ENCODE measurements around the gene PRLH. TPM values are rescaled to one million over a fixed set of nuclear protein-coding genes. Genes with fewer than 3 reads are reported as not detected.

PRLH gene
- total and polyA plus RNA-seq, 12 donors: not detected

DNA sequence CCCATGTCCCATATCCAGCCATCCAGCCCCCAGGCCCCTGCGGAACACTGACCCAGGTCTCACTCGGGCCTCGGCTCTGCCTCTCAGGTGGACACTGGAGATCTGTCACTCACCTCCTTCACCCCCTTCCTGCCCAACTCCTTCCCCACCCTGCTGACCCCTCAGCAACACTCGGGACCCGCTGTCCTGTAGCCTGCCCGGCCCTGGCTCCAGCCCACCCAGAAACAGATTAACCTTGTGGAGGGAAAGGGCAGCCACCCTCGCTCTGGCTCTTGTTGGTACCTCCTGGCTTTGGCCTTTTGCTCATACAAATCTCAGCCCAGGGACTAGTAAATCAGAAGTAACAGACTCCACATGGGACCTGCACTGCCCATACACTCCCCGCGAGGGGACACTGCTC, 29.8 kb upstream of the PRLH start:
- Histone ChIP-seq H3K27ac (no peak overlapping the region), H3K4me3 (no peak overlapping the region), H3K9me3 (replicated peaks in 1 of 3) (no peaks in the 10 kb centered on the region), H3K27me3 (no peaks in the 10 kb centered on the region), H3K4me1 (replicated peaks in 1 of 2) (peaks cover 0 to 3% of the 10 kb centered on the region in 2 donors), H3K36me3 (replicated peaks in 1 of 2) (no peaks in the 10 kb centered on the region)
- 83 to 91% (median 89%) methylated on average over 9 of the region's 9 CpGs for WGBS, 4 donors
- intact Hi-C loops (cut with DNase I): no loop called here
- DNase-seq: no peak
- no peak for TF ChIP-seq POLR2A (IDR thresholded peaks at IDR 0.05)
- TF ChIP-seq, protein P1, sequence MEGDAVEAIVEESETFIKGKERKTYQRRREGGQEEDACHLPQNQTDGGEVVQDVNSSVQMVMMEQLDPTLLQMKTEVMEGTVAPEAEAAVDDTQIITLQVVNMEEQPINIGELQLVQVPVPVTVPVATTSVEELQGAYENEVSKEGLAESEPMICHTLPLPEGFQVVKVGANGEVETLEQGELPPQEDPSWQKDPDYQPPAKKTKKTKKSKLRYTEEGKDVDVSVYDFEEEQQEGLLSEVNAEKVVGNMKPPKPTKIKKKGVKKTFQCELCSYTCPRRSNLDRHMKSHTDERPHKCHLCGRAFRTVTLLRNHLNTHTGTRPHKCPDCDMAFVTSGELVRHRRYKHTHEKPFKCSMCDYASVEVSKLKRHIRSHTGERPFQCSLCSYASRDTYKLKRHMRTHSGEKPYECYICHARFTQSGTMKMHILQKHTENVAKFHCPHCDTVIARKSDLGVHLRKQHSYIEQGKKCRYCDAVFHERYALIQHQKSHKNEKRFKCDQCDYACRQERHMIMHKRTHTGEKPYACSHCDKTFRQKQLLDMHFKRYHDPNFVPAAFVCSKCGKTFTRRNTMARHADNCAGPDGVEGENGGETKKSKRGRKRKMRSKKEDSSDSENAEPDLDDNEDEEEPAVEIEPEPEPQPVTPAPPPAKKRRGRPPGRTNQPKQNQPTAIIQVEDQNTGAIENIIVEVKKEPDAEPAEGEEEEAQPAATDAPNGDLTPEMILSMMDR (IDR thresholded peaks at IDR 0.05): no peak

DNA sequence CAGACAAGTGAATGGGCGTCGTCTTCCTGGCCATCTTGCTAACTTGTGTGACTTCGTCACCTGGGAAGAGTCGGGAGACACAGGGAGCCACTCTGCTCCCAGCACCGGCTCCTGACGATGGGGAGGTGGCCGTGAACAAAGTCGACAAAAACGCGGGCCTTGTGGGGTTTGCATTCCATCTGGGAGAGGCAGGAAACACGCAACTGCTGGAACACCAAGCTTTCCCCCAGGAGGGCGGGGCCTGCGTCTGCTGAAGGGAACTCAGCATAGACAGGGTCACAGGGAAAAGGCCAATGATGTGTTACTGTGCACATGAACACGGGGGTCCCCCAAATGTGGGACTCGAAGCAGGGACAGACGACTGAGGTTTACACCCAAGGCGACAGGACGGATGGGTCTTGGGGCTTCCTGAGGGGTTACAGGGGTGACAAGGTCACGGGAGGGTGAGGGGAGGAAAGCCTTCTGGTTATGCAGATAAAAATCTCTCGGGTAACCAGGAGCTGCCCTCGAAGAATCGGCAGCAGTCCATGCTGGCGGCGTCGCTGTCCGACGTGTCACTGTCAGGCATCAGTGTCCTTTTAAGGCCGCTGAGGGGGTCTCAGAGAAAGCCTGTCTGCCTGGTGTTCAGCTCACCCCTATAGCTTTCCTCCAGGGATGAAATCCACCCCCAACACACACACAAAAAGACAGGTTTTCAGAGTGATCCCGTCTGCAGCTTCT, 28.2 kb upstream of the PRLH start:
- Histone ChIP-seq H3K9me3 (replicated peaks in 1 of 3) (no peaks in the 10 kb centered on the region), H3K4me1 (replicated peaks in 1 of 2) (peaks cover 0 to 3% of the 10 kb centered on the region in 2 donors), H3K36me3 (replicated peaks in 1 of 2) (no peaks in the 10 kb centered on the region), H3K27ac (no peak overlapping the region), H3K27me3 (no peaks in the 10 kb centered on the region), H3K4me3 (no peak overlapping the region)
- WGBS, 4 donors: 74 to 79% (median 76%) methylated on average over 29 of the region's 29 CpGs
- TF ChIP-seq POLR2A (IDR thresholded peaks at IDR 0.05): no peak
- TF ChIP-seq, protein P1 (IDR thresholded peaks at IDR 0.05): no peak
- DNase-seq: no peak
- intact Hi-C loops (cut with DNase I): no loop called here

DNA sequence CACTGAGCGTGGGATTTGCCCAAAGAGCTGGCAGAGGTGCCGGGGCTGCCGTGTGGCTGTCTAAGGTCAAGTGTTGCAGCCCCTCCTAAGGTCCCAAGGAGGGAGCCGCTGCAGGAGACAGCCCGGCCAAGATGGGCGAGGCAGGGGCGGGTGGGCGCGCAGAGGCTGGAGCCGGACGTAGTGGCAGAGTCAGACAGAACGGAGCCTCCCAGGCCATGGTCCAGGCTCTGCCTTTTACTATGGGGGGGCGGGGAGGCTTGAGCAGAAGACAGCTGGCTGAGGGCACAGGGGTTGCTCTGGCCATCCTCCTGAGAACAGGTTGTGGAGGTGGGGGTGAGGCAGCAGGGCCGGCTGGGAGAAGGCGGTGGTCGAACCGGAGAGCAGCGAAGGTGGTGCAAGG, 27.5 kb upstream of the PRLH start:
- H3K4me1 ChIP-seq (replicated peaks in 1 of 2): peaks cover 0 to 3% of the 10 kb centered on the region in 2 donors

DNA sequence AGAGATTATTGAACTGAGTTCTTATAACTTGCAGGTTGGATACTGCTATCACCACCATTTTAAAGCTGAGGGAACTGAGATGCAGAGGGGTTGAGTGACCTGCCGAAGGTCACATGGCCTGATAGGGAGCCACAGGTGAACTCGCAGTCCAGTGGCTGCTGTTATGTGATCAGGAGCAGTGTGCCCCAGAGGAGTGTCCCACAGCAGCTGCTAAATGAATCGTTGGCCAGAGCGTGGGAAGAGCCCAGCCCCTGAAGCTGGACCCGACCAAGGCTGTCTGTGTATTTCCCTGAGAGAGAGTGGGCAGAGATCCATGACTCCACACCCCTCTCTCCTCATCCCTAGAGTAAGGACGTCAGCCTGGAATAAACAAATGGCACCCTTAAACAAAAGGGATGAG, 26.7 kb upstream of the PRLH start:
- Histone ChIP-seq H3K4me1 (replicated peaks in 1 of 2) (peaks cover 0 to 3% of the 10 kb centered on the region in 2 donors), H3K4me3 (no peak overlapping the region), H3K9me3 (replicated peaks in 1 of 3) (no peaks in the 10 kb centered on the region), H3K27ac (no peak overlapping the region), H3K36me3 (replicated peaks in 1 of 2) (no peaks in the 10 kb centered on the region), H3K27me3 (no peaks in the 10 kb centered on the region)
- WGBS, 4 donors: 54 to 85% (median 75%) methylated on average over 4 to 6 of the region's 6 CpGs
- TF ChIP-seq, protein P1 (IDR thresholded peaks at IDR 0.05): no peak
- no peak for TF ChIP-seq POLR2A (IDR thresholded peaks at IDR 0.05)
- DNase-seq: no peak
- intact Hi-C loops (cut with DNase I): no loop called here

More for the DNA sequence above, 27.5 kb upstream of the PRLH start:
- Histone ChIP-seq H3K4me3 (no peak overlapping the region), H3K36me3 (replicated peaks in 1 of 2) (no peaks in the 10 kb centered on the region), H3K27ac (no peak overlapping the region), H3K27me3 (no peaks in the 10 kb centered on the region), H3K9me3 (replicated peaks in 1 of 3) (no peaks in the 10 kb centered on the region)
- 80 to 92% (median 88%) methylated on average over 17 to 18 of the region's 18 CpGs for WGBS, 4 donors
- TF ChIP-seq POLR2A (IDR thresholded peaks at IDR 0.05): no peak
- TF ChIP-seq, protein P1 (IDR thresholded peaks at IDR 0.05): no peak
- intact Hi-C loops (cut with DNase I): no loop called here
- DNase-seq: no peak
